Measurements from ENCODE around the gene EDN2.

EDN2 gene

DNA sequence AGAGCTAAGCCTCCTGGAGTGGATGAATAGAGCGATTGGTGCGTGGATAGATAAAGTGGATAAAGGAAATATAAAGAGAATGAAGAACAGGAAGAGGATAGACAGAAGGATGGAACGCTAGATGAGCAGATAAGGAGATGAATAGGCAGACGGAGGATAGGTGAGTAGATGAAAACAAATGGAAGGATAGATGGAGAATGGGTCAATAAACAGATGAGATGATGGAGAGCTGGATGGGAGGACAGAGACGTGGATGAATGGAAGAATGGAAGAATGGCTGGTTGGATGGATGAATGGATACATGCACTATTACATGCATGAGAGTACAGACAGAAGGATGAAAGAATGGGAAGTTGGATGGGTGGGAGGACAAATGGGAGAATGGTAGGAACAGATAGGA lies 35.2 kb upstream of the EDN2 start:
- Histone ChIP-seq H3K36me3 (ENCODE audit: low read length) (no peaks in the 10 kb centered on the region), H3F3A (ENCODE audit: insufficient read depth) (peaks cover 25% of the 10 kb centered on the region), H3K27me3 (ENCODE audit: low read length) (no peaks in the 10 kb centered on the region), H3K9me3 (ENCODE audit: insufficient read depth, low read length) (no peaks in the 10 kb centered on the region), H3K9me2 (replicated peaks; ENCODE audit: insufficient read depth, low read length) (no peaks in the 10 kb centered on the region), H3K27ac (ENCODE audit: low read depth, low read length) (no peak overlapping the region), H3K4me3 (ENCODE audit: insufficient read depth, low read length, poor library complexity, severe bottlenecking) (no peak overlapping the region), H2AFZ (ENCODE audit: low read depth, low read length, severe bottlenecking) (no peak overlapping the region), H3K4me2 (ENCODE audit: low read depth, low read length, poor library complexity, severe bottlenecking) (no peak overlapping the region), H3K9ac (ENCODE audit: low read length) (no peak overlapping the region), H3K79me2 (ENCODE audit: insufficient read depth, low read length) (no peaks in the 10 kb centered on the region), H4K20me1 (ENCODE audit: low read depth, low read length) (no peaks in the 10 kb centered on the region)
- no peak for TF ChIP-seq EZH2phosphoT487 (conservative IDR thresholded peaks at IDR 0.05; ENCODE audit: low read length)
- TF ChIP-seq, protein P1, sequence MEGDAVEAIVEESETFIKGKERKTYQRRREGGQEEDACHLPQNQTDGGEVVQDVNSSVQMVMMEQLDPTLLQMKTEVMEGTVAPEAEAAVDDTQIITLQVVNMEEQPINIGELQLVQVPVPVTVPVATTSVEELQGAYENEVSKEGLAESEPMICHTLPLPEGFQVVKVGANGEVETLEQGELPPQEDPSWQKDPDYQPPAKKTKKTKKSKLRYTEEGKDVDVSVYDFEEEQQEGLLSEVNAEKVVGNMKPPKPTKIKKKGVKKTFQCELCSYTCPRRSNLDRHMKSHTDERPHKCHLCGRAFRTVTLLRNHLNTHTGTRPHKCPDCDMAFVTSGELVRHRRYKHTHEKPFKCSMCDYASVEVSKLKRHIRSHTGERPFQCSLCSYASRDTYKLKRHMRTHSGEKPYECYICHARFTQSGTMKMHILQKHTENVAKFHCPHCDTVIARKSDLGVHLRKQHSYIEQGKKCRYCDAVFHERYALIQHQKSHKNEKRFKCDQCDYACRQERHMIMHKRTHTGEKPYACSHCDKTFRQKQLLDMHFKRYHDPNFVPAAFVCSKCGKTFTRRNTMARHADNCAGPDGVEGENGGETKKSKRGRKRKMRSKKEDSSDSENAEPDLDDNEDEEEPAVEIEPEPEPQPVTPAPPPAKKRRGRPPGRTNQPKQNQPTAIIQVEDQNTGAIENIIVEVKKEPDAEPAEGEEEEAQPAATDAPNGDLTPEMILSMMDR (IDR thresholded peaks at IDR 0.05; ENCODE audit: insufficient read depth, low read length, poor library complexity, severe bottlenecking), result no peak

DNA sequence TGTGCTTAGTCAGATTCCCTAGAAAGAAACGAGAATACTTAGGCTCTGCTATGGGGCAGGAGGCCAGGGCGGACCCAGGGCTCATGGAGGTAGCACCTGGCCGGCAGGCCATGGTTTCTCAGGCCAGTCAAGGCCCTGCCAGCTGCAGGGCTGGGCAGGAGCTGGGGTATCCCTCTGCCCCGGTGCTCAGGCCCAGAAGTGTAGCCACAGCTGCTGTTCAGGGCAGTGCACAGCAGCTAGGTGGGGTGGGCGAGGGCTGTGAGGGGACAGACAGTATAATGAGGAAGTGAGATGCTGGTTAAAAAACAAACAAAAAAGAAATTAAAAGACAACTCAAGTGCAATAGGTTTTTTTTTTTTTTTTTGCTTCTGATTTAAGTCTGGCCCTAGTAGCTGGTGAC lies 34.0 kb upstream of the EDN2 start:
- Histone ChIP-seq H3K36me3 (ENCODE audit: low read length) (no peaks in the 10 kb centered on the region), H3K9me3 (ENCODE audit: insufficient read depth, low read length) (no peaks in the 10 kb centered on the region), H3K27me3 (ENCODE audit: low read length) (no peaks in the 10 kb centered on the region), H3K27ac (ENCODE audit: low read depth, low read length) (peak overlapping the region; percentile 90), H4K20me1 (ENCODE audit: low read depth, low read length) (no peaks in the 10 kb centered on the region), H3F3A (ENCODE audit: insufficient read depth) (peaks cover 25% of the 10 kb centered on the region), H3K79me2 (ENCODE audit: insufficient read depth, low read length) (no peaks in the 10 kb centered on the region), H3K9ac (ENCODE audit: low read length) (peak overlapping the region; percentile 52; the same call in 1 of the 2 replicates), H3K4me3 (ENCODE audit: insufficient read depth, low read length, poor library complexity, severe bottlenecking) (no peak overlapping the region), H3K4me2 (ENCODE audit: low read depth, low read length, poor library complexity, severe bottlenecking) (peak overlapping the region; percentile 53), H3K9me2 (replicated peaks; ENCODE audit: insufficient read depth, low read length) (no peaks in the 10 kb centered on the region), H2AFZ (ENCODE audit: low read depth, low read length, severe bottlenecking) (no peak overlapping the region)
- TF ChIP-seq EZH2phosphoT487 (conservative IDR thresholded peaks at IDR 0.05; ENCODE audit: low read length), result no peak
- TF ChIP-seq, protein P1 (IDR thresholded peaks at IDR 0.05; ENCODE audit: insufficient read depth, low read length, poor library complexity, severe bottlenecking), result no peak

DNA sequence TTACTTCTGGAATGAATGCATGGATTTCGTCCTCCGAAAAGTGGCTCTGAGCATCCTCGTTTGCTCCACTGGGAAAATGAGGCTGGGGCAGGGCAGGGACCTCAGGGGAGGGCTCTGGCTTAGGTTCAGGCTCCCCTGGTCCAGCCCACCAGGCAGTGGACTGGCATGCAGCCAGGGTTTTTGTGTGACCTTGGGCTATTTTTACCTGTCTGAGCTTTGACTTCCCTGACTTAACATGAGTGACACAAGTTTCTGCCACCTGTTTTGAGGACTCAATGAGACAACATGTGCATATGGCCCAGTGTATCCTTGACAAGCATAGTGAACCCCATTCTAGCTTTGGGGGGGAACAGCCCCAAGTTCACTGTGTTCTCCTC lies 32.6 kb upstream of the EDN2 start:
- no peak overlapping the region for H3K4me3 ChIP-seq (ENCODE audit: insufficient read depth, low read length, poor library complexity, severe bottlenecking)
- peak overlapping the region; percentile 53 for H3K4me2 ChIP-seq (ENCODE audit: low read depth, low read length, poor library complexity, severe bottlenecking)
- H3K9ac ChIP-seq (ENCODE audit: low read length), result peak overlapping the region; percentile 52

More for the DNA sequence above, 32.6 kb upstream of the EDN2 start:
- Histone ChIP-seq H3K9me3 (ENCODE audit: insufficient read depth, low read length) (no peaks in the 10 kb centered on the region), H3K36me3 (ENCODE audit: low read length) (no peaks in the 10 kb centered on the region), H4K20me1 (ENCODE audit: low read depth, low read length) (no peaks in the 10 kb centered on the region), H3F3A (ENCODE audit: insufficient read depth) (peaks cover 25% of the 10 kb centered on the region), H2AFZ (ENCODE audit: low read depth, low read length, severe bottlenecking) (peak overlapping the region; percentile 43), H3K9me2 (replicated peaks; ENCODE audit: insufficient read depth, low read length) (no peaks in the 10 kb centered on the region), H3K27ac (ENCODE audit: low read depth, low read length) (peak overlapping the region; percentile 90), H3K79me2 (ENCODE audit: insufficient read depth, low read length) (no peaks in the 10 kb centered on the region), H3K27me3 (ENCODE audit: low read length) (no peaks in the 10 kb centered on the region)
- TF ChIP-seq, protein P1 (IDR thresholded peaks at IDR 0.05; ENCODE audit: insufficient read depth, low read length, poor library complexity, severe bottlenecking), result no peak
- TF ChIP-seq EZH2phosphoT487 (conservative IDR thresholded peaks at IDR 0.05; ENCODE audit: low read length), result no peak
